GM18873 (cell line): ENCODE measurements around the gene BCR.
"Not testable (repeated sequence)": the region's sequence is repeated elsewhere in the genome, so short reads cannot be mapped to it uniquely, and the experiment has no call there.

ENCODE experiments used
- ATAC-seq: cut with Tn5 transposase; IDR thresholded peaks from one replicate; pipeline ENCODE4 v1.9.1; 2021; ENCODE audit warnings: mild to moderate bottlenecking, moderate library complexity, moderate number of reproducible peaks; ENCODE audit not compliant: unreplicated experiment, low FRiP score

BCR gene

DNA sequence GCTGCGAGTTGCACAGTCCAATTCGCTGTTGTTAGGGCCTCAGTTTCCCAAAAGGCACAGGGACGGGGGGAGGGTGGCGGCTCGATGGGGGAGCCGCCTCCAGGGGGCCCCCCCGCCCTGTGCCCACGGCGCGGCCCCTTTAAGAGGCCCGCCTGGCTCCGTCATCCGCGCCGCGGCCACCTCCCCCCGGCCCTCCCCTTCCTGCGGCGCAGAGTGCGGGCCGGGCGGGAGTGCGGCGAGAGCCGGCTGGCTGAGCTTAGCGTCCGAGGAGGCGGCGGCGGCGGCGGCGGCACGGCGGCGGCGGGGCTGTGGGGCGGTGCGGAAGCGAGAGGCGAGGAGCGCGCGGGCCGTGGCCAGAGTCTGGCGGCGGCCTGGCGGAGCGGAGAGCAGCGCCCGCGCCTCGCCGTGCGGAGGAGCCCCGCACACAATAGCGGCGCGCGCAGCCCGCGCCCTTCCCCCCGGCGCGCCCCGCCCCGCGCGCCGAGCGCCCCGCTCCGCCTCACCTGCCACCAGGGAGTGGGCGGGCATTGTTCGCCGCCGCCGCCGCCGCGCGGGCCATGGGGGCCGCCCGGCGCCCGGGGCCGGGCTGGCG lies at the start of gene BCR:
Gene BCR, plus strand, starts transcription at position 209 of the 592 bp plus-strand sequence. CDS start 452 bp downstream, outside the sequence.
- ATAC-seq, result no peak

DNA sequence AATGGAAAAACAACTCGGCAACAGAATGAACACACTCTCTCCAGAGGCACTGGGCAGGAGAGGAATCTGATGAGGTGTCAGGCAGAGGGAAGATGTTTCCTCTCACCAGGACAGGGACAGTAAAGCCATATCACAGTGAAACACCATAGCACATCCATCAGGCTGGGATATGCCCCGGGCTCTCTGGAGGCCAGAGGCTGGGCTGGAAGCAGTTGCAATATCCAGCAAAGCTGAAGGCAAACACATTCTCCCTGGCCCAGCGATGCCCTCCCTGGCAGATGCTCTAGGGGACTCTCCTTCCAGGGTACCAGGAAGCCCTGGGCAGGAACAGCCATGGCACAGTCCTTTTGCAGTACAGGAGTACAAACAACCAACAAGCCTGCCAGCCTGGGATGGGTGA lies 49.6 kb upstream of the BCR start:
- ATAC-seq, result no peak

DNA sequence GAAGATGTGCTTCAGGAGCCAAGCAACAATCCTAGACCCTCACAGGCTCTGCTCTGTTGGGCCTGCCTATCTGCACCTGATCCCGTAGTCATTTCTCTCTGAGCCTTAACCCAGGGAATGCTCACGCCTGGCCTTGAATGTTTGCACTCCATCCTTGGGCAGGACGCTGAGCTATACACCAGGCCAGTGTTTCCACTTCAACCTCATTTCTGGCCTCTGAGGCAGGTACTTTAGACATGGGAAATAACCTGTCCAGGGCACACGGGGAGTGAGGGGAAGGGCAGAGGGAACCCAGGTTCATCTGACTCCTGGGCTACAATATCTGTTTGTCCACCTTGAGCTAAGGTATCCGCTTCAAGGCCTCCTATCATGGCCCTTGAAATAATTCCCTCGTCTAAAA lies 48.4 kb upstream of the BCR start:
- no peak for ATAC-seq

DNA sequence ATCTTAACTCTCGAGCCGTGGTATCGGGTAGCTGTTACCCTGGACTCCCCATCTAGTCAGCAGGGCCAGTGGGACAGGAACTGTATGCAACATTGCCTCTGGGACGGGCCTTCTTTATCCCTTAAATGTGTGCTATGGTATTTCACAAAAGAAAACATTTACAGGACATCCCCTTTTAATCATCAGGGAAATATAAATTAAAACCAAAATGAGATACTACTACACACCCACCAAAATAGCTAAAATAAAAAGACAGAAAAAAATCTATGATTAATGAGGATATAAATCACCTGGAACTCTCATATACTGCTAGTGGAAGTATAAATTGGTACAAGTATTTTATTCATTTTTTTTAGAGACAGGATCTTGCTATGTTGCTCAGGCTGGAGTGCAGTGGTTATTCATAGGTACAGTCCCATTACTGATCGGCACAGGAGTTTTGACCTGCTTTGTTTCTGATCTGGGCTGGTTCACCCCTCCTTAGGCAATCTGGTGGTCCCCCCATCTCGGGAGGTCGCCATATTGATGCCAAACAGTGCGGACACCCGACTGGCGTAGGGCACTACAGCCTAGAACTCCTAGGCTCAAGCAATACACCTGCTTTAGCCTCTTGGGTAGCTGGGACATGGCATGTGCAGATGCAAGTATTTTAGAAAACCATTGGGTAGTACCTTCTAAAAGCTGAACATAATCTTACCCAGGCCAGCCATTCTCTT lies 47.8 kb upstream of the BCR start:
- no peak for ATAC-seq

DNA sequence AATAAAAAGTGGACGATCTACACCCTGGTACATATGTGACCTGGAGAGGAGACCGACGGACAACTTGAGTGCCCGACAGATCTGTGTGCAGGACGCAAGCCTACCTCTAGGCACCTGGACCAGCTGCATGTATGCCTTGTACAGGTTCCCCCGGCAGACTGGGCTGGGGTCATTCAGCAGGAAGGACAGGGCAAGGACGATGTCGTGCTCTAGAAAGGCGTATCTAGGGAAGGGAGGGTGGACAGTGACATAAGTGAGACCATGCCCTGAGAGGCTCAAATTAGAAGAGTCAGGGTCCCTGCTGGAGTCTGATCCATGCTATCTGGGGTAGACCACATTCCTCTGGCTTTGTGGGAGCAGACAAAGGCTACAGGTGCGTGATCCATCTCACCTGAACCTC lies 46.4 kb upstream of the BCR start:
- ATAC-seq, result no peak

DNA sequence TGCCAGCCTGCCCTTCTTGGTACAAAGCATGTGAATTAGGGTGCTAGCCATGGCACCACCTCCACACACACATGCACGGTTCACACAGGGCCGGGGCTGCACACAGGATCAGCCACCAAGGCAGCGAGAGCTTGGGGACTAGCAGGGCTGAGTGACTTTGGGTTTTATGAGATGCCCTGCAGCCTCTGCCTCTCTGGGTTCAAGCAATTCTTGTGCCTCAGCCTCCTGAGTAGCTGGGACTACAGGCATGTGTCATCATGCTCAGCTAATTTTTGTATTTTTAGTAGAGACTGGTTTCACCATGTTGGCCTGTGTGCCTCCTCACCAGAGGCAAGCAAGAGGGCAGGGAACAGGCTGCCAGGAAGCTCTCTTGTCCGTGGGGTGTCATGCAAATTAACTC lies 43.3 kb upstream of the BCR start:
- not testable (repeated sequence) for ATAC-seq

DNA sequence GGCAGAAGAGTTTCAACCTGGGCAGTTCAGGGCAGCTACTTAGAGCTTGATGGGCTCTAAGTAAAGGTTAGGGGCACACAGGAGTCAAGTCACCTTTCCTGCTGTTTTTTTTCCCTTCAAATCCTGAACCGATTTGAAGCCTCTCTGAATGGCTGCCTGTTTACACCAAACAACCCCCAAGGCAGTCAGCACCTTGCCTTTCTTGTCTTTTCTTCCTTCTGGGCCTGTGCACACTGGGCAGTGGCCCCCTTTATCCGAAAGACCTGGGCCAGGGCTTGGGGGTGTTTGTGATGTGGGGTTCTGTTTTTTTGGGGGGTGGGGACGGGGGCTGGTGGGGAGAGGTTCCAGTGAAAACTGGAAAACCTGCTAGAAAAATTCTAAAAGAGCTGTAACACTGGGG lies 42.8 kb upstream of the BCR start:
- no peak for ATAC-seq

DNA sequence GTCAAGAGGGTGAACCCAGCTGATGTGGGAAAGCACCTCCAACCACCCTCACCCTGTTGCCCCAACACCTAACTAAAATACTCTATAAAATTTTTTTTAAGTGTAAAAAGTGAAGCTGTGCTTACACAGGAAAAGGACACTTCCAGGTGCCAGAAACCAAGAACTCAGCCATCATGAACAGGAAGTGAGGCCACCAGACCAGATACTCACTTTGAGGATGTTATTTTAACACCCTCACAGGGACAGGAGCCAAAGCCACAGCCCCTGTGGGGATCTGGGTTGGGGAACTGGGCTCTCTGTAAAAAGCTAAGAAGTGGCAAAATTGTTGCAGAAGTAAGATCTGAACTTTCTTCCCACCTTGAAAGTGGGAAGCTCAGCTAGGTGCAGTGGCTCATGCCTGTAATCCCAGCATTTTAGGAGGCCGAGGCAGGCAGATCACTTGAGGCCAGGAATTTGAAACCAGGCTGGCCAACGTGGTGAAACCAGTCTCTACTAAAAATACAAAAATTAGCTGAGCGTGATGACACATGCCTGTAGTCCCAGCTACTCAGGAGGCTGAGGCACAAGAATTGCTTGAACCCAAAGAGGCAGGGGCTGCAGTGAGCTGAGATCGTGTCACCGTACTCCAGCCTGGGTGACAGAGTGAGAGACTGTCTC lies 42.3 kb upstream of the BCR start:
- ATAC-seq, result no peak

DNA sequence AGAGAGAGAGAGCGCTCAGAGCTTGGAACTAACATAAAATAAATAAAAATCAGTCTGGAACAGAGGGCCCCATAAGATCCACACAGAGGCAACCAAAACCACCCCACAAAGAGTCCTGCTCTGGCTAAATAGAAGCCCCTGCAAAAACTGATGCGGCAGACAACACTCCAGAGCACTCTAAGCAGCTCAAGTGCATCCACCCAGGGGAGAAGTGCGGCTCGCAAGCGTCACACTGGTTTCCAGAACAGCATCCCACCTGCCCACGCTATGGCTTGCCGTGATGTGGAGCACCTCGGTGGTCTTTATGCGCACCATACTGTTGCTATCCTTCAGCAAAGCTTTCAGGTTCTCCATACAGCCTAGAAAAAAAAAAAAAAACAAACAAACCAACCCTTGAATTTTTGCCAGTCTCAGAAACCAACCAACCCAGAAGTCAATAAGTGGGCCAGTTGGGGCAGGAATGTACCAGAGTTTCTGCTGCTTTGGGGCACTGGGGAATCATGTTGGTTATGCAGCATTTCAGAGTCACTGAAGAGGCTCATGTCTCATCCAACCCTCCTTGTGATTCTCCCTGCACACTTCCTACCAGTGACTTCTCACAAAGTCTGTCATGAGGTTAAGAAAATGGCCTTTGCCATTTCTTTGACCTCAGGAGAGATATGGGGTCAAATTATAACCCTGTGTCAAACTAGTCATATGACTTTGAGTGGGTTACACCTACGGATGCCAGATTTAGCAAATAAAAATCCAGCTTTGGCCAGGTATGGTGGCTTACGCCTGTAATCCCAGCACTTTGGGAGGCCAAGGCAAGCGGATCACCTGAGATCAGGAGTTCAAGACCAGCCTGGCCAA lies 41.5 kb upstream of the BCR start:
- ATAC-seq, result no peak

DNA sequence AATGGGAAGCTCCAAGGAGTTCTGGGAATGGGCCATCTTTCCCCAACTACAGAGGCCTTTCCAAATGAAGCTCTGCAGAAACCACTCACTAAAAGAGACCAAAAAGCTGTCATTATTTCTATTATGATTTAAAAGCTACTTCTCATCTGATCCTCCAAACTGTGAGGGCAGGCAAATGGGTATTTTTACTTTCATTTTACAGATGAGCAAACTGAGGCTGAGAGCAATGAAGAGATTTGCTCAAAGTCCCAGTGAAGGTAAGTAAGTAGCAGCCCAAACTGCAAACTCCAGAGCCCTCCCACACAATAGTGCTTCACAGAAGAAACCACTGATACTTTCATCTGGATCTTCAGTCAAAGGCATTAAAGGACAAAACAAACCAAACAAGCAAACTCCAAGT lies 39.9 kb upstream of the BCR start:
- no peak for ATAC-seq

DNA sequence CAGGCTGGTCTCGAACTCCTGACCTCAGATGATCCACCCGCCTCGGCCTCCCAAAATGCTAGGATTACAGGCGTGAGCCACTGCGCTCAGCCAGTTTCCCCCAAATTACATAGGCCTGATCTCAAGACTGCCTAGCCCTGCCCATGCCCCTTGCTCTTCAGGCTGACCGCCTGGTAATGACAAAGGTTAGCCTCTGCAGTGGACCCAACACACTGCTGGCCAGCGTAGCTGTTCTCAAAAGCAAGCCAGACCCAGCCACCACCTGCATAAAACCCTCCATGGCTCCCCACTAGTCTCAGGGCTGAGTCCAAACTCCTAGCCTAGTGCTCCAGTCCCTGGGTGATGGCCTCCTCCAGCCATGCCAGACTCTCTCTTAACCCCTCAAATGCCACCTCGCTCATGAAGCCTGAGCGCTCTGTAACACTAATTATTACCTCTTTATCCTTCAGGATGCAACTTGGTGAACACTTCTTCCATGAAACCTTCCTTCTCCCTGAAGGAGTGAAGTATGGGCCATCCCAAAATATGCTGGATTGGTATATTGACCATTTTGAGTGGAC lies 37.7 kb upstream of the BCR start:
- ATAC-seq, result no peak

DNA sequence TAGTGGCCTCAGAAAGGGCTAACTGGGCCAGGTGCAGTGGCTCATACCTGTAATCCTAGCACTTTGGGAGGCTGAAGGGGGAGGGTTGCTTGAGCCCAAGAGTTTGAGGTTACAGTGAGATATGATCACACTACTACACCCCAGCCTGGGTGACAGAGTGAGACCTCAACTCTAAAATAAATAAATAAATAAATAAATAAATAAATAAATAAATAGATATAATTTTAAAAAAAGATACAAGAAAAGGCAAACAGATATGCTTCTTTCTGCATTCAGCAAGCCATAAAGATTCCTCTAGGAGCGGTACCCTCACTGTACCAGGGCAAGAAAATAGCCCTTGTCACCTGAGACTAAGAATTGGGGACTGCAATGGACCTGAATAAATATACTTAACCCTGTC lies 37.2 kb upstream of the BCR start:
- no peak for ATAC-seq

DNA sequence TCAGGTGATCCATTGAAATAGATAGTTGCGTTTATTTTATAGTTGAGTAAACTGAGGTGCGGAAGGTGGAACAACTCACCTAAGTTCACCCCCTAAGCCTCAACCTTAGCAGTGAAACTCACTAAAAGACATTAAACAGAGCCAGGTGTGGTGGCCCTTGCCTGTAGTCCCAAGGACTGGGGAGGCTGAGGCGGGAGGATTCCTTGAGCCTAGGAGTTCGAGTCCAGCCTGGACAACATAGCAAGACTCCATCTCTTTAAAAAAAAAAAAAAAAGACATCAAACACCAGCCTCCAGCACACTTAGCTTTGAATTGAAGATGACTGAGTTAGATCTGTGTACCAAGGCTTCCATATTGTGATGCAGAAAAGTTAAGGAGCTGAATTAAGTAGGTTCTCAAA lies 35.9 kb upstream of the BCR start:
- no peak for ATAC-seq

DNA sequence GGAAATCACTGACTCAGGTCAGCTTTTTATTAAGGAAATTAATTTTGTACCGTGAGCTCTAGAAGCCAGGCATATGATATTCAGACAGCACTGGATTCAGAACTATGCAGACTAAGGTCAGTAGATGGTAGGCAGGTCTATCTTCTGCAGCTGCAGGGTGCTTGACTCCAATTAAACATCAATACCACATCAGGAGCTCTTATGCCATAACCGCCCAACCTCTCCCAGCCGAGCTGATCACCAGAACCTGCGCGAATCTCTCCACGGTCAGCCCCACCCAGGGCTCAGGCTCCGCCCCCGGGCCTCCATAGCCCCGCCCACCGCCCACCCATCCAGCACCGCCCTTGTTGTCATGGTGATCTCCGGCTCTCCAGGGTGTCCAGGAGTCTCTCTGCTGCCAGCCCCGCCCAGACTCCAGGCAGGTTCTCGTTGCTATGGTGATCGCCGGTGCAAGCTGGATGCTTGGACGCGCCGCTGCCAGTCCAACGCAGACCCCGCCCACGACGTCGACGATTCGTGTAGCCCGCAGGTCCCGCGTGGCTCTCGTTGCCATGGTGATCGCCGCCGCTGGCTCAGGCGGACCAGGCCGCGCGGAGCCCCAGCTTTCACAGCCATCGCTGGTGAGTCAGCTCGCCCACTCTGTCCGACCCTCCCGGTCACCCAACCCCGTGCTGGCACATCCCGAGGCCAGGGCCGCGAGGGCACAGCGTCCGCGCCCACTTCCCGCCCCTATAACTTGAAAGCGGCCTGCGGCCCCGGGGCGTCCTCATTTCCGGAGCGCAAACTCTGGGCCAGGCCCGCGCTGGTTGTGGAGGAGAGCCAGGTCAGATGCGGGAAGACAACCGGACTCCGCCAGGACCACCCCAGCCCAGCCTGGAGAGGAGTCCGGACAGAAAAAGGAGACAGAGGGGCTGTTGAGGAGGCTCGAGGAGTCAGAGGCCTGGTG lies 35.1 kb upstream of the BCR start, which contains the start of gene RAB36:
Gene RAB36, plus strand, starts transcription at position 546 of the 946 bp plus-strand sequence. CDS start 1,140 bp downstream, outside the sequence.
- no peak for ATAC-seq

DNA sequence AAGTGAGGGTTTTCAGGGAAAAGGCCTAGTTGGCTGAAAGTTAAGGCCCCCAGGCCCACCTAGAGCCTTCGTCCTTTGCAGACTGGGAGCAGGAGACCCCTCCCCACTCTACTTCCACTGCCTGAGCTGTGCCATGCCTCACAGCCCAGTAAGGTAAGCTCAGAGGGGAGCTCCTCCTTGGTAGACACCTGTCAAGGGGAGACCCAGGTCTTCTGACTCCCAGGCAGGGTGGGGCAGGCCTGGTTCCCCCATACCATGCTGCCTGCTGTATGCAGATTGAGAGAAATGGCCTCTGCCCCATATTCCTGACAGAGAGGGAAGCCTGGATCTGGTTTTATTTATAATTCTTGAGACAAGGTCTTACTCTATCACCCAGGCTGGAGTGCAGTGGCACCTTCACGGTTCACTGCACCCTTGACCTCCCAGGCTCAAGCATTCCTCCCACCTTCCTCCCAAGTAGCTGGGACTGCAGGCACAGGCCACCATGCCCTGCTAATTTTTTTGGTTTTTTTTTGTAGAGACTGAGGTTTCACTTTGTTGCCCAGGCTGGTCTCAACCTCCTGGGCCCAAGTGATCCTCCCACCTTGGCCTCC lies 34.3 kb upstream of the BCR start:
- no peak for ATAC-seq

DNA sequence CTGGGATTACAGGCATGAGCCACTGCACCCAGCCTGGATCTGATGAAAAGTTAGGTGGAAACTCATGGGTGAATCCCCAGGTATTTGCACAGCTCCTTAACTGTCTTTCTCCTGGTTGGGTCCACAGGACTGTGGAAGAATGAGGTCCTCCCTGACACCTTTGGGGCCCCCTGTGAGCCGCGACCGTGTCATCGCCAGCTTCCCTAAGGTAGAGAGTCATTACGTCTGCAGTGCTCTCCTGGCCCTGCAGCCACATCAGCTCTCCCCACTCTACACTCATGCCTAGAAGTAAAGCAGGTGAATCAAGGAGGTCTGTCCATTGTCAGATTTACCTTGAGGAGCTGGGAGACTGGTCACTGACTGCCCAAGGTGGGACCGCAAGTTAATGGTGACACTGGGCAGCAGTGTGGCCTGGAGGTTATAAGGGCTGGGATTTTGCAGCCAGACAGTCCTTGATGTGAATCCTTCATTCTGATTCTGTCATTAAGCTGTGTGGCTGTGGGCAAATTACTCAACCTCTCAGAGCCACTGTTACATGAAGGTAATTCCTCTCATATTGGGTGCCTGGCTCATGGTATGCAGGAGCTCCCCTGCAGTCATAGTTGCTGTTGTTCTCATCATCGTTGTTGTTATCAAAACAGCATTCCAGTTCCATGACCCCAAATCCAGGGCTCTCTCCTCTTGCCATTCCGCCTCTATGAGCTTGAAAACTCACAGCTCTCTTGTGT lies 33.7 kb upstream of the BCR start:
- ATAC-seq, result no peak

DNA sequence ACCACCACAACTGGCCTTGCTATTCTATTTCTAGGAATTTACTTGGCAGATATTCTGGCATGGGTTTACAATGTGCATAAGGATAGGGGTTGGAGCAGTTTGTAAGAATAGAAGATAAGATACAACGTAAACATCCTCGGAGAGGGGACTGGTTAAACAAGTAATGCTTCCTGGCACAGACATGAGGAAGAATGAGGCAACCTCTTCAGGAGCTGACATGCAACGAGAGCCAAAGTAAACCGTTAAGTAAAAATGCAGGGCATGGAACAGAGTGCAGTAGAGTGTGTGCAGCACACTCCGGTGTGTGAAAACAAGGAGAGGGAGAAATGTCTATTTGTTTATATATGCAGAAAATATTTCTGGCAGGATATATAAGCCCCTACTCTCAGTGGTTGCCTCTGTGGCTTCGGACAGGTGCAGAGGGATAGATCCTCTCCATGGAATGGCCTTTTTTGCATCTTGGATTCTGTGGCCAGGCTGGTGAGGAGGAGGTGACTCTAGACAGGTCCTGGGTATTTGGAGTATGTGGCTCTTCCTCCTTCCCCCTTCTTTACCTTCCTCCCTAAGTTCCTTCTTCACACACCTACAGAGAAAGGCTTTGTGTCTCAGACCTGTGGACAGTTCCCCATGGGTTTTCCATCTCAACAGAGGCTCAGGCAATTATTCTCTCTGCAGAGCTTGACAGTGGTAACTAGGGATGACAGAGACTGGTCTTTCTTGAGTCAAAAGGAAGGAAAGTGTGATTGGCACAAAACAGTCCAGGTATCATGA lies 32.5 kb upstream of the BCR start:
- no peak for ATAC-seq

DNA sequence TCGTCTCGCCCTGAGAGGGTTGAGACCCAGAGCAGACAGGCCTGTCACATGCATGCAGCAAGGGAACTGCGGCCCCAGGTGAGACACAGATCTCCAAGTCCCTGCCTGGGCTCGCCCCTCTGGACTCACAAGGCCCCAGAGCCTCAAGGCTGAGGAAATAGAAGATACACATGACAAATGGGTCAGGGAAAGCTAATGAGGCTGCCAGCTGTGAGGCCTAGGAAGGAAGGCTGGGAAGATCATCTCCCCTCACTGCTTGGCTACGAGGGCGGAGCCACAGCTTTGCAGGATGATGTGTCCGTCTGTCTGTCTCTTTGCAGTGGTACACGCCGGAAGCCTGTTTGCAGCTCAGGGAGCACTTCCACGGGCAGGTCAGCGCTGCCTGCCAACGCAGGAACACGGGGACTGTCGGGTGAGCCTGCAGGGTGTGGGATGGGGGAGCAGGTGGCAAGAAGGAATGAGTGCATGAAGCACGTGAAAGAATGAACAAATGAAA lies 30.5 kb upstream of the BCR start:
- ATAC-seq, result no peak
